ENCODE measurements around the gene KCNIP3. TPM values are rescaled to one million over a fixed set of nuclear protein-coding genes. Genes with fewer than 3 reads are reported as not detected.

Gene KCNIP3
- total and polyA plus RNA-seq, 4 donors: 0.26 to 1.1 (median 0.62) TPM

GRCh38 chr2:95320344-95320712 lies 23.2 kb downstream of the KCNIP3 start:
- 71% methylated on average over 11 of the region's 11 CpGs for WGBS
- no peak overlapping the region for H3K9ac ChIP-seq (ENCODE audit: low read depth in 1 of 2, low read length in 2 of 2)

More at GRCh38 chr2:95320344-95320712, 23.2 kb downstream of the KCNIP3 start:
- H3K9me3 ChIP-seq (ENCODE audit: control insufficient read depth in 4 of 4, low read length in 3 of 4): no peaks in the 10 kb centered on the region
- DNase-seq (ENCODE audit: low spot score): no peak
- H3K4me1 ChIP-seq (ENCODE audit: control insufficient read depth in 4 of 4, insufficient read depth in 4 of 4, low read length in 3 of 4): no peaks in the 10 kb centered on the region
- H3K27me3 ChIP-seq (ENCODE audit: control insufficient read depth in 4 of 4, insufficient read depth in 4 of 4, low read length in 3 of 4): no peaks in the 10 kb centered on the region
- no peak overlapping the region for H3K4me3 ChIP-seq (ENCODE audit: low read depth in 1 of 3, low read length in 3 of 3)
- H3K27ac ChIP-seq (ENCODE audit: low read depth in 1 of 2, low read length in 2 of 2): no peak overlapping the region
- no peaks in the 10 kb centered on the region for H3K36me3 ChIP-seq (ENCODE audit: control insufficient read depth in 4 of 4, insufficient read depth in 3 of 4, low read depth in 1 of 4, low read length in 3 of 4)
- TF ChIP-seq HNF4A (conservative IDR thresholded peaks at IDR 0.05): no peak
- TF ChIP-seq, protein P1, sequence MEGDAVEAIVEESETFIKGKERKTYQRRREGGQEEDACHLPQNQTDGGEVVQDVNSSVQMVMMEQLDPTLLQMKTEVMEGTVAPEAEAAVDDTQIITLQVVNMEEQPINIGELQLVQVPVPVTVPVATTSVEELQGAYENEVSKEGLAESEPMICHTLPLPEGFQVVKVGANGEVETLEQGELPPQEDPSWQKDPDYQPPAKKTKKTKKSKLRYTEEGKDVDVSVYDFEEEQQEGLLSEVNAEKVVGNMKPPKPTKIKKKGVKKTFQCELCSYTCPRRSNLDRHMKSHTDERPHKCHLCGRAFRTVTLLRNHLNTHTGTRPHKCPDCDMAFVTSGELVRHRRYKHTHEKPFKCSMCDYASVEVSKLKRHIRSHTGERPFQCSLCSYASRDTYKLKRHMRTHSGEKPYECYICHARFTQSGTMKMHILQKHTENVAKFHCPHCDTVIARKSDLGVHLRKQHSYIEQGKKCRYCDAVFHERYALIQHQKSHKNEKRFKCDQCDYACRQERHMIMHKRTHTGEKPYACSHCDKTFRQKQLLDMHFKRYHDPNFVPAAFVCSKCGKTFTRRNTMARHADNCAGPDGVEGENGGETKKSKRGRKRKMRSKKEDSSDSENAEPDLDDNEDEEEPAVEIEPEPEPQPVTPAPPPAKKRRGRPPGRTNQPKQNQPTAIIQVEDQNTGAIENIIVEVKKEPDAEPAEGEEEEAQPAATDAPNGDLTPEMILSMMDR (IDR thresholded peaks at IDR 0.05; ENCODE audit: low read depth, low read length, missing input control): no peak
- TF ChIP-seq RXRA (IDR thresholded peaks at IDR 0.05): no peak
- TF ChIP-seq, protein P2, sequence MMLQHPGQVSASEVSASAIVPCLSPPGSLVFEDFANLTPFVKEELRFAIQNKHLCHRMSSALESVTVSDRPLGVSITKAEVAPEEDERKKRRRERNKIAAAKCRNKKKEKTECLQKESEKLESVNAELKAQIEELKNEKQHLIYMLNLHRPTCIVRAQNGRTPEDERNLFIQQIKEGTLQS (IDR thresholded peaks at IDR 0.05): no peak
- TF ChIP-seq, protein P3, sequence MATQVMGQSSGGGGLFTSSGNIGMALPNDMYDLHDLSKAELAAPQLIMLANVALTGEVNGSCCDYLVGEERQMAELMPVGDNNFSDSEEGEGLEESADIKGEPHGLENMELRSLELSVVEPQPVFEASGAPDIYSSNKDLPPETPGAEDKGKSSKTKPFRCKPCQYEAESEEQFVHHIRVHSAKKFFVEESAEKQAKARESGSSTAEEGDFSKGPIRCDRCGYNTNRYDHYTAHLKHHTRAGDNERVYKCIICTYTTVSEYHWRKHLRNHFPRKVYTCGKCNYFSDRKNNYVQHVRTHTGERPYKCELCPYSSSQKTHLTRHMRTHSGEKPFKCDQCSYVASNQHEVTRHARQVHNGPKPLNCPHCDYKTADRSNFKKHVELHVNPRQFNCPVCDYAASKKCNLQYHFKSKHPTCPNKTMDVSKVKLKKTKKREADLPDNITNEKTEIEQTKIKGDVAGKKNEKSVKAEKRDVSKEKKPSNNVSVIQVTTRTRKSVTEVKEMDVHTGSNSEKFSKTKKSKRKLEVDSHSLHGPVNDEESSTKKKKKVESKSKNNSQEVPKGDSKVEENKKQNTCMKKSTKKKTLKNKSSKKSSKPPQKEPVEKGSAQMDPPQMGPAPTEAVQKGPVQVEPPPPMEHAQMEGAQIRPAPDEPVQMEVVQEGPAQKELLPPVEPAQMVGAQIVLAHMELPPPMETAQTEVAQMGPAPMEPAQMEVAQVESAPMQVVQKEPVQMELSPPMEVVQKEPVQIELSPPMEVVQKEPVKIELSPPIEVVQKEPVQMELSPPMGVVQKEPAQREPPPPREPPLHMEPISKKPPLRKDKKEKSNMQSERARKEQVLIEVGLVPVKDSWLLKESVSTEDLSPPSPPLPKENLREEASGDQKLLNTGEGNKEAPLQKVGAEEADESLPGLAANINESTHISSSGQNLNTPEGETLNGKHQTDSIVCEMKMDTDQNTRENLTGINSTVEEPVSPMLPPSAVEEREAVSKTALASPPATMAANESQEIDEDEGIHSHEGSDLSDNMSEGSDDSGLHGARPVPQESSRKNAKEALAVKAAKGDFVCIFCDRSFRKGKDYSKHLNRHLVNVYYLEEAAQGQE (IDR thresholded peaks at IDR 0.05): no peak
- no peak for TF ChIP-seq HNF4G (IDR thresholded peaks at IDR 0.05)
- TF ChIP-seq JUND (IDR thresholded peaks at IDR 0.05): no peak
- TF ChIP-seq TAF1 (conservative IDR thresholded peaks at IDR 0.05): no peak
- TF ChIP-seq RAD21 (IDR thresholded peaks at IDR 0.05): no peak
- no peak for TF ChIP-seq NR2F2 (IDR thresholded peaks at IDR 0.05)
- no peak for TF ChIP-seq GABPA (IDR thresholded peaks at IDR 0.05 in 1 of 2, conservative IDR thresholded peaks at IDR 0.05 in 1 of 2)
- no peak for TF ChIP-seq EGR1 (IDR thresholded peaks at IDR 0.05; ENCODE audit: low read depth in 2 of 2)
- no peak for TF ChIP-seq MAX (IDR thresholded peaks at IDR 0.05)
- no peak for TF ChIP-seq SP1 (IDR thresholded peaks at IDR 0.05)
- TF ChIP-seq FOXA1 (IDR thresholded peaks at IDR 0.05): no peak
- TF ChIP-seq, protein P4, sequence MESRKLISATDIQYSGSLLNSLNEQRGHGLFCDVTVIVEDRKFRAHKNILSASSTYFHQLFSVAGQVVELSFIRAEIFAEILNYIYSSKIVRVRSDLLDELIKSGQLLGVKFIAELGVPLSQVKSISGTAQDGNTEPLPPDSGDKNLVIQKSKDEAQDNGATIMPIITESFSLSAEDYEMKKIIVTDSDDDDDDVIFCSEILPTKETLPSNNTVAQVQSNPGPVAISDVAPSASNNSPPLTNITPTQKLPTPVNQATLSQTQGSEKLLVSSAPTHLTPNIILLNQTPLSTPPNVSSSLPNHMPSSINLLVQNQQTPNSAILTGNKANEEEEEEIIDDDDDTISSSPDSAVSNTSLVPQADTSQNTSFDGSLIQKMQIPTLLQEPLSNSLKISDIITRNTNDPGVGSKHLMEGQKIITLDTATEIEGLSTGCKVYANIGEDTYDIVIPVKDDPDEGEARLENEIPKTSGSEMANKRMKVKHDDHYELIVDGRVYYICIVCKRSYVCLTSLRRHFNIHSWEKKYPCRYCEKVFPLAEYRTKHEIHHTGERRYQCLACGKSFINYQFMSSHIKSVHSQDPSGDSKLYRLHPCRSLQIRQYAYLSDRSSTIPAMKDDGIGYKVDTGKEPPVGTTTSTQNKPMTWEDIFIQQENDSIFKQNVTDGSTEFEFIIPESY (IDR thresholded peaks at IDR 0.05): no peak
- TF ChIP-seq FOXA2 (IDR thresholded peaks at IDR 0.05): no peak

Measured in liver (tissue), 9 donors.